ENCODE data around the gene B3GNT4.

- TF ChIP-seq, protein P1, sequence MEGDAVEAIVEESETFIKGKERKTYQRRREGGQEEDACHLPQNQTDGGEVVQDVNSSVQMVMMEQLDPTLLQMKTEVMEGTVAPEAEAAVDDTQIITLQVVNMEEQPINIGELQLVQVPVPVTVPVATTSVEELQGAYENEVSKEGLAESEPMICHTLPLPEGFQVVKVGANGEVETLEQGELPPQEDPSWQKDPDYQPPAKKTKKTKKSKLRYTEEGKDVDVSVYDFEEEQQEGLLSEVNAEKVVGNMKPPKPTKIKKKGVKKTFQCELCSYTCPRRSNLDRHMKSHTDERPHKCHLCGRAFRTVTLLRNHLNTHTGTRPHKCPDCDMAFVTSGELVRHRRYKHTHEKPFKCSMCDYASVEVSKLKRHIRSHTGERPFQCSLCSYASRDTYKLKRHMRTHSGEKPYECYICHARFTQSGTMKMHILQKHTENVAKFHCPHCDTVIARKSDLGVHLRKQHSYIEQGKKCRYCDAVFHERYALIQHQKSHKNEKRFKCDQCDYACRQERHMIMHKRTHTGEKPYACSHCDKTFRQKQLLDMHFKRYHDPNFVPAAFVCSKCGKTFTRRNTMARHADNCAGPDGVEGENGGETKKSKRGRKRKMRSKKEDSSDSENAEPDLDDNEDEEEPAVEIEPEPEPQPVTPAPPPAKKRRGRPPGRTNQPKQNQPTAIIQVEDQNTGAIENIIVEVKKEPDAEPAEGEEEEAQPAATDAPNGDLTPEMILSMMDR (IDR thresholded peaks at IDR 0.05; ENCODE audit: low read depth, low read length, poor library complexity, severe bottlenecking): no peak
- no peak for TF ChIP-seq EZH2phosphoT487 (IDR thresholded peaks at IDR 0.05; ENCODE audit: borderline replicate concordance, low read length)
These were observed 32.1 kb upstream of the B3GNT4 start for GRCh38 chr12:122171399-122171798.
